HepG2 (cell line): Measurements from ENCODE around the gene LINGO1. TPM values are rescaled to one million over a fixed set of nuclear protein-coding genes. Genes with fewer than 3 reads are reported as not detected.

Experiments
- CCDC6 ChIP-seq: sonication (generic); formaldehyde crosslinking; IDR thresholded peaks from 2 replicates; pipeline ENCODE4 v1.8.1; 2022; ENCODE audit warnings: mild to moderate bottlenecking, missing genetic modification reagents, moderate library complexity
- DNMT3B ChIP-seq: conservative IDR thresholded peaks from 2 replicates; pipeline ENCODE4 v1.6.1; 2016; ENCODE audit warnings: missing biosample characterization, control low read depth
- GABPB1 ChIP-seq: IDR thresholded peaks from 2 replicates; pipeline ENCODE4 v1.6.1; 2016; ENCODE audit warnings: mild to moderate bottlenecking, missing genetic modification reagents, moderate library complexity, missing compliant biosample characterization
- IKZF4 ChIP-seq: sonication (generic); formaldehyde crosslinking; IDR thresholded peaks from 2 replicates; pipeline ENCODE4 v1.5.1; 2020; ENCODE audit warnings: borderline replicate concordance, mild to moderate bottlenecking, low read depth, missing genetic modification reagents; ENCODE audit errors: not compliant biosample characterization
- KDM2A ChIP-seq: sonication (generic); formaldehyde crosslinking; IDR thresholded peaks from 2 replicates; pipeline ENCODE4 v1.4.0; 2020; ENCODE audit warnings: low read depth, missing genetic modification reagents, borderline replicate concordance
- MIER3 ChIP-seq: IDR thresholded peaks from 2 replicates; pipeline ENCODE4 v1.6.1; 2016; ENCODE audit warnings: missing compliant biosample characterization, borderline replicate concordance
- NFYC ChIP-seq: IDR thresholded peaks from 2 replicates; pipeline ENCODE4 v1.6.1; 2016; ENCODE audit warnings: missing genetic modification reagents, missing compliant biosample characterization
- SP5 ChIP-seq: IDR thresholded peaks from 2 replicates; pipeline ENCODE4 v1.6.1; 2016; ENCODE audit warnings: low read depth, borderline replicate concordance
- TCF7 ChIP-seq: sonication (generic); IDR thresholded peaks from 2 replicates; pipeline ENCODE4 v1.6.1; 2016; ENCODE audit warnings: antibody characterized with exemption, low read depth
- THAP11 ChIP-seq: IDR thresholded peaks from 2 replicates; pipeline ENCODE4 v1.6.1; 2016; ENCODE audit warnings: missing biosample characterization, missing genetic modification reagents
- TOPORS ChIP-seq: sonication (generic); formaldehyde crosslinking; IDR thresholded peaks from 2 replicates; pipeline ENCODE4 v1.8.0; 2023; ENCODE audit warnings: mild to moderate bottlenecking, missing genetic modification reagents
- WIZ ChIP-seq: sonication (generic); formaldehyde crosslinking; IDR thresholded peaks from 2 replicates; pipeline ENCODE4 v1.5.1; 2020; ENCODE audit warnings: mild to moderate bottlenecking, missing genetic modification reagents
- ZNF317 ChIP-seq: sonication (generic); formaldehyde crosslinking; IDR thresholded peaks from 2 replicates; pipeline ENCODE4 v1.5.0; 2020; ENCODE audit warnings: mild to moderate bottlenecking, missing genetic modification reagents
- ZNF510 ChIP-seq: sonication (generic); formaldehyde crosslinking; IDR thresholded peaks from 2 replicates; pipeline ENCODE4 v1.4.0; 2020; ENCODE audit warnings: low read depth, mild to moderate bottlenecking, missing genetic modification reagents
- ZNF589 ChIP-seq: sonication (generic); formaldehyde crosslinking; conservative IDR thresholded peaks from 2 replicates; pipeline ENCODE4 v1.8.0; 2022; ENCODE audit warnings: mild to moderate bottlenecking, moderate library complexity, missing genetic modification reagents
- ZNF619 ChIP-seq: sonication (generic); formaldehyde crosslinking; IDR thresholded peaks from 2 replicates; pipeline ENCODE4 v1.4.0; 2020; ENCODE audit warnings: mild to moderate bottlenecking, missing genetic modification reagents
- polyA plus RNA-seq, 8 experiments: library from polyadenylated mRNA; depleted of rRNA in 3 of 8; stranded (reverse) in 7 of 8; unstranded in 1 of 8; fragments of >200 nt; fragmentation: Illumina TruSeq in 4 of 8; extraction: Trizol in 4 of 8; gene quantifications; 2 replicates each; pipeline versions ENCODE4 v1.2.1 to v1.2.3, GENCODE V29; 2011 to 2016; ENCODE audit warnings: low read depth in 4 of 8, missing spikeins in 1 of 8, mixed read lengths in 1 of 8; ENCODE audit not compliant: insufficient read depth in 1 of 8
- total RNA-seq, 5 experiments: library from RNA; depleted of rRNA; stranded (reverse); fragments of >200 nt; fragmentation: Illumina TruSeq; extraction: Trizol; gene quantifications; 2 replicates each; pipeline ENCODE4 v1.2.3, GENCODE V29; 2016; ENCODE audit warnings: low read depth in 1 of 5
- TF ChIP-seq, protein P1 (sequence below): sonication (generic); formaldehyde crosslinking; IDR thresholded peaks from 2 replicates; pipeline ENCODE4 v1.5.0; 2020; ENCODE audit warnings: missing genetic modification reagents
- TF ChIP-seq, protein P2 (sequence below): sonication (generic); formaldehyde crosslinking; IDR thresholded peaks from 2 replicates; pipeline ENCODE4 v1.8.0; 2022; ENCODE audit warnings: mild to moderate bottlenecking, missing genetic modification reagents, moderate library complexity
- TF ChIP-seq, protein P3 (sequence below): sonication (generic); formaldehyde crosslinking; IDR thresholded peaks from 2 replicates; pipeline ENCODE4 v1.8.1; 2022; ENCODE audit warnings: mild to moderate bottlenecking, missing genetic modification reagents
- TF ChIP-seq, protein P4 (sequence below): sonication (generic); formaldehyde crosslinking; IDR thresholded peaks from 2 replicates; pipeline ENCODE4 v1.4.0; 2020; ENCODE audit warnings: missing genetic modification reagents
- TF ChIP-seq, protein P5 (sequence below): sonication (generic); formaldehyde crosslinking; IDR thresholded peaks from 2 replicates; pipeline ENCODE4 v1.4.0; 2020; ENCODE audit warnings: mild to moderate bottlenecking, missing genetic modification reagents
- TF ChIP-seq, protein P6 (sequence below): sonication (generic); formaldehyde crosslinking; IDR thresholded peaks from 2 replicates; pipeline ENCODE4 v1.5.0; 2020; ENCODE audit warnings: missing genetic modification reagents

The LINGO1 gene
- total and polyA plus RNA-seq, 2 of the 13 experiments (the other 11 are each of a cell fraction or from before 2014, with no cell fraction given) = 0.07 TPM; not detected in 1

DNA sequence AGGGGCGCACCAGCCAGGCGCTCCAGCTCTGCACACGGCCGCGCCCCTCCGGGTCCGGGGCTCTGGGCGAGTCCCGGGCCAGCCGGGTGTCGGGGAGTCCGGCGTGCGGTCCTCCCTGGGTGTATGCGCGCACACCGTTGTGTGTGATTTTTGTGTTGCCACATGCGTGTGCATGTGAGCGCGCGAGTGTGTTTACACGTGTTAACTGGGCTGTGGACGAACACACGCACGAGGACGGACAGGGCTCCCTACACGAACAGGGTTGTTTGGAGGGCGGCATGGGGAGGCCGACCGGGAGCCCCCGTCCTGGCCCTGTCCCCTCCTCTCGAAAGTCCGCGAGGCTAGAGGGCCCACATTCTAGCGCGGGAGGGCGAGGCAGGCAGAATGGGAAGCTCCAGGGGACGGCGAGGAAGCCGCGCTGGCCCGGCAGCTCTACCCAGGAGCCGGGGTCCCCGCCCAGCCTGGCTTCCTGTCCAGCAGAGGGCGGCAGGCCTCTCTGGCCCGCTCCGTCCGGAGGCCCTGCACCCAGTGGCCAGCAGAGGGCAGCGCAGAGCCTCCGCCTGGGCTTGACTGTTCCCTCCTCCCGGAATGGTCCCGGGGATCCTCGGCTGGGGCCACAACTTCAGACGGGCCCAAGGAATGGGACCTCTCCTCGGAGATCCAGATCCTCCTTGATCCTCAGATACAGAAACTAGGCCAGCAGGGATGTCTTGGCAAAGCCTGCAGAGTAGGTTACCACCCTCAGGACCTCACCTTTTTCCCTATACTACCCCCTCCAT lies 611 bp upstream of the LINGO1 start (continued):
- TF ChIP-seq, protein P1, sequence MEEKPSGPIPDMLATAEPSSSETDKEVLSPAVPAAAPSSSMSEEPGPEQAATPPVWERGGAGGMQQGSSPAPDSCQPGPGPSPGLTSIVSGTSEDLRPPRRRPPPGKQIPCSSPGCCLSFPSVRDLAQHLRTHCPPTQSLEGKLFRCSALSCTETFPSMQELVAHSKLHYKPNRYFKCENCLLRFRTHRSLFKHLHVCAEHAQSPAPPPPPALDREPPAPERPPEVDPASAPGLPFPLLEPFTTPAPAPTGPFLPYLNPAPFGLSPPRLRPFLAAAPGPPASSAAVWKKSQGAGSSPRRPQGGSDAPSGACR = 0 out of 2 replicates have a peak, but pooled peaks have one; percentile 43
- TF ChIP-seq, protein P2, sequence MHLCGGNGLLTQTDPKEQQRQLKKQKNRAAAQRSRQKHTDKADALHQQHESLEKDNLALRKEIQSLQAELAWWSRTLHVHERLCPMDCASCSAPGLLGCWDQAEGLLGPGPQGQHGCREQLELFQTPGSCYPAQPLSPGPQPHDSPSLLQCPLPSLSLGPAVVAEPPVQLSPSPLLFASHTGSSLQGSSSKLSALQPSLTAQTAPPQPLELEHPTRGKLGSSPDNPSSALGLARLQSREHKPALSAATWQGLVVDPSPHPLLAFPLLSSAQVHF = 0 out of 2 replicates have a peak, but pooled peaks have one; percentile 39
- TF ChIP-seq NFYC (no peak), KDM2A (CRISPR knock-in tag) (peak; percentile 92), MIER3 (CRISPR knock-in tag) (no peak), IKZF4 (CRISPR knock-in tag) (no peak), ZNF619 (peak; percentile 53; the same call in 1 of the 2 replicates), SP5 (CRISPR knock-in tag) (peak; percentile 46; the same call in 1 of the 2 replicates), DNMT3B (CRISPR knock-in tag) (no peak), ZNF317 (CRISPR knock-in tag) (no peak), WIZ (no peak), TCF7 (no peak), THAP11 (CRISPR knock-in tag) (peak; percentile 39; the same call in 1 of the 2 replicates), ZNF589 (CRISPR knock-in tag) (no peak; the same call in 1 of the 2 replicates), TOPORS (CRISPR knock-in tag) (no peak), CCDC6 (CRISPR knock-in tag) (no peak), GABPB1 (peak; percentile 78; the same call in 1 of the 2 replicates), ZNF510 (CRISPR knock-in tag) (no peak)
- TF ChIP-seq, protein P3, sequence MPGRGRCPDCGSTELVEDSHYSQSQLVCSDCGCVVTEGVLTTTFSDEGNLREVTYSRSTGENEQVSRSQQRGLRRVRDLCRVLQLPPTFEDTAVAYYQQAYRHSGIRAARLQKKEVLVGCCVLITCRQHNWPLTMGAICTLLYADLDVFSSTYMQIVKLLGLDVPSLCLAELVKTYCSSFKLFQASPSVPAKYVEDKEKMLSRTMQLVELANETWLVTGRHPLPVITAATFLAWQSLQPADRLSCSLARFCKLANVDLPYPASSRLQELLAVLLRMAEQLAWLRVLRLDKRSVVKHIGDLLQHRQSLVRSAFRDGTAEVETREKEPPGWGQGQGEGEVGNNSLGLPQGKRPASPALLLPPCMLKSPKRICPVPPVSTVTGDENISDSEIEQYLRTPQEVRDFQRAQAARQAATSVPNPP (CRISPR knock-in tag) = no peak
- TF ChIP-seq, protein P4, sequence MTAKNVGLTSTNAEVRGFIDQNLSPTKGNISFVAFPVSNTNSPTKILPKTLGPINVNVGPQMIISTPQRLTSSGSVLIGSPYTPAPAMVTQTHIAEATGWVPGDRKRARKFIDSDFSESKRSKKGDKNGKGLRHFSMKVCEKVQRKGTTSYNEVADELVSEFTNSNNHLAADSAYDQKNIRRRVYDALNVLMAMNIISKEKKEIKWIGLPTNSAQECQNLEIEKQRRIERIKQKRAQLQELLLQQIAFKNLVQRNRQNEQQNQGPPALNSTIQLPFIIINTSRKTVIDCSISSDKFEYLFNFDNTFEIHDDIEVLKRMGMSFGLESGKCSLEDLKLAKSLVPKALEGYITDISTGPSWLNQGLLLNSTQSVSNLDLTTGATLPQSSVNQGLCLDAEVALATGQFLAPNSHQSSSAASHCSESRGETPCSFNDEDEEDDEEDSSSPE (CRISPR knock-in tag) = peak; percentile 44; the same call in 1 of the 2 replicates
- TF ChIP-seq, protein P5, sequence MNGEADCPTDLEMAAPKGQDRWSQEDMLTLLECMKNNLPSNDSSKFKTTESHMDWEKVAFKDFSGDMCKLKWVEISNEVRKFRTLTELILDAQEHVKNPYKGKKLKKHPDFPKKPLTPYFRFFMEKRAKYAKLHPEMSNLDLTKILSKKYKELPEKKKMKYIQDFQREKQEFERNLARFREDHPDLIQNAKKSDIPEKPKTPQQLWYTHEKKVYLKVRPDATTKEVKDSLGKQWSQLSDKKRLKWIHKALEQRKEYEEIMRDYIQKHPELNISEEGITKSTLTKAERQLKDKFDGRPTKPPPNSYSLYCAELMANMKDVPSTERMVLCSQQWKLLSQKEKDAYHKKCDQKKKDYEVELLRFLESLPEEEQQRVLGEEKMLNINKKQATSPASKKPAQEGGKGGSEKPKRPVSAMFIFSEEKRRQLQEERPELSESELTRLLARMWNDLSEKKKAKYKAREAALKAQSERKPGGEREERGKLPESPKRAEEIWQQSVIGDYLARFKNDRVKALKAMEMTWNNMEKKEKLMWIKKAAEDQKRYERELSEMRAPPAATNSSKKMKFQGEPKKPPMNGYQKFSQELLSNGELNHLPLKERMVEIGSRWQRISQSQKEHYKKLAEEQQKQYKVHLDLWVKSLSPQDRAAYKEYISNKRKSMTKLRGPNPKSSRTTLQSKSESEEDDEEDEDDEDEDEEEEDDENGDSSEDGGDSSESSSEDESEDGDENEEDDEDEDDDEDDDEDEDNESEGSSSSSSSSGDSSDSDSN (CRISPR knock-in tag) = peak; percentile 80
- TF ChIP-seq, protein P6, sequence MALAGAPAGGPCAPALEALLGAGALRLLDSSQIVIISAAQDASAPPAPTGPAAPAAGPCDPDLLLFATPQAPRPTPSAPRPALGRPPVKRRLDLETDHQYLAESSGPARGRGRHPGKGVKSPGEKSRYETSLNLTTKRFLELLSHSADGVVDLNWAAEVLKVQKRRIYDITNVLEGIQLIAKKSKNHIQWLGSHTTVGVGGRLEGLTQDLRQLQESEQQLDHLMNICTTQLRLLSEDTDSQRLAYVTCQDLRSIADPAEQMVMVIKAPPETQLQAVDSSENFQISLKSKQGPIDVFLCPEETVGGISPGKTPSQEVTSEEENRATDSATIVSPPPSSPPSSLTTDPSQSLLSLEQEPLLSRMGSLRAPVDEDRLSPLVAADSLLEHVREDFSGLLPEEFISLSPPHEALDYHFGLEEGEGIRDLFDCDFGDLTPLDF (CRISPR knock-in tag) = 0 out of 2 replicates have a peak, but pooled peaks have one; percentile 18
